ENCODE results near the gene ANO1.

ANO1 gene

DNA sequence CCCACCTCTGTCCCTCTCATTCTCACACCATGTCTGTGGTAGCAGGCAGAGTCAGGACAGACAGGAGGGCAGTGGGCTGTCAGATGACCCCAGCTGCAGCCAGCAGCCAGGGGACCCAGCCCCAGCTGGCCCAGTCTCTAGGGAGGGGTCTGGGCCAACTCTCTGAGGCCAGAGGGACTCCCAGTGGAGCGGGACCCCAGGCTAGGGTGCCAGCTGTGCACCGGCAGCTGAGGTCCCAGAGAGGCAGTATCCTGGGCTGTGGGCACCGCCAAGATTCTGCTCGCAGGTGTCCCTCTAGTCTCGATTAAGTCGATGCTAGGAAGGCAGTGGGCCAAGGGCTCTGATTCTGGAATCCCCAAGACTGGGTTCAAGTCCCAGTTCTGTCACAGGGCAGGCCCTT lies 108.3 kb downstream of the ANO1 start:
- Histone ChIP-seq H3K4me3 (ENCODE audit: low read length) (no peak overlapping the region), H3K27ac (ENCODE audit: low read length) (no peak overlapping the region), H3K9ac (ENCODE audit: low read length) (no peak overlapping the region), H4K20me1 (ENCODE audit: insufficient read depth, low read length) (no peaks in the 10 kb centered on the region), H3K9me3 (replicated peaks; ENCODE audit: insufficient read depth, low read length) (no peaks in the 10 kb centered on the region), H3K79me2 (ENCODE audit: low read length) (no peaks in the 10 kb centered on the region), H2AFZ (ENCODE audit: low read length) (no peak overlapping the region), H3K9me2 (replicated peaks; ENCODE audit: insufficient read depth, low read length) (no peaks in the 10 kb centered on the region), H3F3A (ENCODE audit: insufficient read depth, low read length) (no peaks in the 10 kb centered on the region), H3K36me3 (replicated peaks; ENCODE audit: insufficient read depth, low read length) (no peaks in the 10 kb centered on the region), H3K4me1 (ENCODE audit: low read length) (no peaks in the 10 kb centered on the region), H3K4me2 (ENCODE audit: low read depth, low read length) (no peak overlapping the region), H3K27me3 (replicated peaks; ENCODE audit: insufficient read depth, low read length) (peaks cover 90% of the 10 kb centered on the region)
- DNase-seq: no peak
- TF ChIP-seq EZH2 (optimal IDR thresholded peaks at IDR 0.05; ENCODE audit: low read depth, low read length): no peak
- TF ChIP-seq EZH2phosphoT487 (IDR thresholded peaks at IDR 0.05; ENCODE audit: low read length): no peak
- TF ChIP-seq CTCF (IDR thresholded peaks at IDR 0.05; ENCODE audit: low read length): no peak

DNA sequence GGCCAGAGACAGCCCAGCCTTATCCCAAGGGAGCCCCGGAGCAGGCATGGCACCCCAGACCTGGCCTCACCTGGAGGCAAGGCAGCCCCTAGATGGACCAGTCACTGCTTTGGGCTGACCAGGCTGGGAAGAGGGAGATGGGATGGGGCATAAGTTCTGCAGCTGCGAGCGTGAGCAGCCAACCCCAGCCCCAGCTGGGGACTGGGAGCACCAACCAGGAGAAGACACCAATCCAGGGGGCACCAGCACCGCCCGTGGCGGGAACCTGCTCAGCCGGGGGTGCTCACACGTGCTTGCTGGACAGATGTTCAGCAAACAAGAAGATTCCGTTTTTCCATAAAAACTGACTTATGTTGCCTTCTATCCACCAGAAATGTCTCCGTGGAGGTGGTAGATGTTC lies 108.8 kb downstream of the ANO1 start:
- H3K79me2 ChIP-seq (ENCODE audit: low read length): no peaks in the 10 kb centered on the region
- H3K9ac ChIP-seq (ENCODE audit: low read length): no peak overlapping the region
- no peak overlapping the region for H3K4me3 ChIP-seq (ENCODE audit: low read length)
- no peaks in the 10 kb centered on the region for H3K36me3 ChIP-seq (replicated peaks; ENCODE audit: insufficient read depth, low read length)
- no peaks in the 10 kb centered on the region for H3F3A ChIP-seq (ENCODE audit: insufficient read depth, low read length)
- TF ChIP-seq CTCF (IDR thresholded peaks at IDR 0.05; ENCODE audit: low read length): no peak
- no peak for TF ChIP-seq EZH2phosphoT487 (IDR thresholded peaks at IDR 0.05; ENCODE audit: low read length)
- no peak for TF ChIP-seq EZH2 (optimal IDR thresholded peaks at IDR 0.05; ENCODE audit: low read depth, low read length)
- peaks cover 84% of the 10 kb centered on the region for H3K27me3 ChIP-seq (replicated peaks; ENCODE audit: insufficient read depth, low read length)
- no peak overlapping the region for H3K4me2 ChIP-seq (ENCODE audit: low read depth, low read length)
- no peak overlapping the region for H2AFZ ChIP-seq (ENCODE audit: low read length)
- H3K9me3 ChIP-seq (replicated peaks; ENCODE audit: insufficient read depth, low read length): no peaks in the 10 kb centered on the region
- H4K20me1 ChIP-seq (ENCODE audit: insufficient read depth, low read length): no peaks in the 10 kb centered on the region
- no peak for DNase-seq
- no peaks in the 10 kb centered on the region for H3K4me1 ChIP-seq (ENCODE audit: low read length)
- H3K27ac ChIP-seq (ENCODE audit: low read length): no peak overlapping the region
- H3K9me2 ChIP-seq (replicated peaks; ENCODE audit: insufficient read depth, low read length): no peaks in the 10 kb centered on the region

GRCh38 chr11:70187771-70188170 lies 109.7 kb downstream of the ANO1 start:
- Histone ChIP-seq H3K4me1 (ENCODE audit: low read length) (no peaks in the 10 kb centered on the region), H4K20me1 (ENCODE audit: insufficient read depth, low read length) (no peaks in the 10 kb centered on the region), H3K27me3 (replicated peaks; ENCODE audit: insufficient read depth, low read length) (peaks cover 78% of the 10 kb centered on the region), H3K4me3 (ENCODE audit: low read length) (no peak overlapping the region), H3K27ac (ENCODE audit: low read length) (no peak overlapping the region), H3K4me2 (ENCODE audit: low read depth, low read length) (no peak overlapping the region), H2AFZ (ENCODE audit: low read length) (no peak overlapping the region), H3K36me3 (replicated peaks; ENCODE audit: insufficient read depth, low read length) (no peaks in the 10 kb centered on the region), H3F3A (ENCODE audit: insufficient read depth, low read length) (no peaks in the 10 kb centered on the region), H3K9ac (ENCODE audit: low read length) (no peak overlapping the region), H3K79me2 (ENCODE audit: low read length) (no peaks in the 10 kb centered on the region), H3K9me3 (replicated peaks; ENCODE audit: insufficient read depth, low read length) (no peaks in the 10 kb centered on the region), H3K9me2 (replicated peaks; ENCODE audit: insufficient read depth, low read length) (no peaks in the 10 kb centered on the region)
- TF ChIP-seq CTCF (IDR thresholded peaks at IDR 0.05; ENCODE audit: low read length): no peak
- no peak for TF ChIP-seq EZH2phosphoT487 (IDR thresholded peaks at IDR 0.05; ENCODE audit: low read length)
- peak; percentile 17 for TF ChIP-seq EZH2 (optimal IDR thresholded peaks at IDR 0.05; ENCODE audit: low read depth, low read length)
- DNase-seq: no peak
